CD4-positive, alpha-beta memory T cell (primary cell): Measurements from ENCODE around the gene PLCH2. TPM values are rescaled to one million over a fixed set of nuclear protein-coding genes. Genes with fewer than 3 reads are reported as not detected.

Source experiments
- CTCF ChIA-PET: fragments of 350-600 bp; sonication (Branson Sonifier 250); formaldehyde crosslinking; loops from one replicate; lab custom pipeline; 2021; ENCODE audit warnings: inconsistent platforms; ENCODE audit not compliant: partially characterized antibody; lab: Charles Lee
- POLR2A ChIA-PET: fragments of 350-600 bp; sonication (Branson Sonifier 250); formaldehyde crosslinking; loops from one replicate; lab custom pipeline; 2021; ENCODE audit not compliant: partially characterized antibody; lab: Charles Lee
- DNase-seq, 5 donors: peaks; one replicate each; pipeline versions ENCODE4 v3.0.0 to v3.0.0-alpha.2; 2020 to 2022; ENCODE audit warnings: mixed read lengths in 1 of 5
- H3K27ac ChIP-seq: one replicate; pipeline ENCODE4 v1.7.0; 2013; ENCODE audit warnings: low read depth, low read length
- H3K27me3 ChIP-seq: 2 replicates; pipeline ENCODE4 v1.7.0; 2013; ENCODE audit warnings: mild to moderate bottlenecking, low read length, moderate library complexity; ENCODE audit not compliant: insufficient read depth
- H3K36me3 ChIP-seq: 2 replicates; pipeline ENCODE4 v1.7.0; 2013; ENCODE audit warnings: mild to moderate bottlenecking, low read length, moderate library complexity; ENCODE audit not compliant: insufficient read depth
- H3K4me1 ChIP-seq: 2 replicates; pipeline ENCODE4 v1.7.0; 2013; ENCODE audit warnings: mild to moderate bottlenecking, low read length, moderate library complexity; ENCODE audit not compliant: insufficient read depth
- H3K4me3 ChIP-seq, 2 donors: one replicate each; pipeline ENCODE4 v1.7.0; 2013; ENCODE audit warnings: low read length in 2 of 2, mild to moderate bottlenecking in 1 of 2
- H3K9me3 ChIP-seq, 2 donors: one replicate each; pipeline ENCODE4 v1.7.0; 2013; ENCODE audit warnings: low read length in 2 of 2, control low read depth in 1 of 2; ENCODE audit not compliant: control insufficient read depth in 1 of 2
- H3K27ac Mint-ChIP-seq, 7 donors: one replicate each; pipeline ENCODE4 v1.8.0; 2020 to 2021; ENCODE audit warnings: mixed read lengths in 7 of 7, mild to moderate bottlenecking in 6 of 7, inconsistent platforms in 3 of 7, moderate library complexity in 3 of 7
- H3K27me3 Mint-ChIP-seq, 2 donors: one replicate each; pipeline ENCODE4 v1.8.0; 2020 to 2021; ENCODE audit warnings: mixed read lengths in 2 of 2
- H3K36me3 Mint-ChIP-seq, 2 donors: one replicate each; pipeline ENCODE4 v1.8.0; 2020 to 2021; ENCODE audit warnings: mixed read lengths in 2 of 2, inconsistent platforms in 1 of 2, mild to moderate bottlenecking in 1 of 2
- H3K4me1 Mint-ChIP-seq, 4 donors: one replicate each; pipeline ENCODE4 v1.8.0; 2020 to 2021; ENCODE audit warnings: mixed read lengths in 4 of 4, mild to moderate bottlenecking in 1 of 4
- H3K4me3 Mint-ChIP-seq, 8 donors: one replicate each; pipeline ENCODE4 v1.8.0; 2020 to 2021; ENCODE audit warnings: mixed read lengths in 8 of 8, mild to moderate bottlenecking in 7 of 8, moderate library complexity in 6 of 8, inconsistent platforms in 3 of 8
- H3K9me3 Mint-ChIP-seq, 8 donors: one replicate each; pipeline ENCODE4 v1.8.0; 2020 to 2021; ENCODE audit warnings: mixed read lengths in 8 of 8, mild to moderate bottlenecking in 5 of 8, inconsistent platforms in 3 of 8, moderate library complexity in 1 of 8
- intact Hi-C: fragments of 100-400 bp; cut with micrococcal nuclease; formaldehyde crosslinking; loops from one replicate; pipeline ENCODE4 v1.15.1; 2023
- polyA plus RNA-seq, 2 donors: library from polyadenylated mRNA; unstranded; fragments of 300-500 nt; fragmentation: Illumina TruSeq; gene quantifications; one replicate each; pipeline ENCODE4 v1.2.3, GENCODE V29; 2021
- total RNA-seq, 2 experiments: library from RNA; stranded (reverse); gene quantifications; one replicate each; pipeline ENCODE4 v1.2.3, GENCODE V29; 2021

PLCH2 gene
- total and polyA plus RNA-seq, 4 experiments from 2014 or later: 2.0 to 31.6 (median 26.6) TPM; not detected in 1

DNA sequence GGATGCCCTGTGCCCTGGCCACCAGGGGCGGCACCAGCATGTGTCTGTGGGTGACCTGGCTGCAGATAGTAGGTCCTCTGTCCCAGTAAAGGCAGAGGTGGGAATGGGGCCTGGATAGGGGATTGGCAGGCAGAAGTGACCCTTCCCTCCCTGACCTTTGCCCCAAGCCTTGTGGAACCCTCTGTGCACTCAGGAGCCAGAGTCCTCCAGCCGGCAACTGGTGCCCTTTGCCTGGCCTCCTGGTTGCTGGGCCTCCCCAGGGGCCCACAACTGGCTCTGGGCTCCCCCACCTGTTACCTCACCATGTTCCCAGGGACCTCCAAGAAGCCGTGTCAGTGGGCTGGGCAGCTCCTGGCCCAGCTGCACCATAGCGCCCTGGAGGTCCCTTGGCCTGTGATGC, 10.0 kb downstream of the PLCH2 start:
- CTCF ChIA-PET: no interaction called here
- peaks cover 17 to 20% of the 10 kb centered on the region in 2 donors for H3K36me3 Mint-ChIP-seq
- intact Hi-C loops: no loop called here
- no peaks in the 10 kb centered on the region for H3K36me3 ChIP-seq
- no peaks in the 10 kb centered on the region for H3K27me3 ChIP-seq
- POLR2A ChIA-PET: no interaction called here
- peaks cover 2 to 13% (median 9%) of the 10 kb centered on the region in 8 donors for H3K9me3 Mint-ChIP-seq
- peaks cover 2 to 5% (median 4%) of the 10 kb centered on the region in 4 donors for H3K4me1 Mint-ChIP-seq
- H3K27me3 Mint-ChIP-seq: no peaks in the 10 kb centered on the region
- H3K4me3 ChIP-seq: no peak overlapping the region
- H3K9me3 ChIP-seq: no peaks in the 10 kb centered on the region
- no peak for DNase-seq
- no peak overlapping the region for H3K4me3 Mint-ChIP-seq
- no peaks in the 10 kb centered on the region for H3K4me1 ChIP-seq
- H3K27ac ChIP-seq: no peak overlapping the region
- no peak overlapping the region for H3K27ac Mint-ChIP-seq

DNA sequence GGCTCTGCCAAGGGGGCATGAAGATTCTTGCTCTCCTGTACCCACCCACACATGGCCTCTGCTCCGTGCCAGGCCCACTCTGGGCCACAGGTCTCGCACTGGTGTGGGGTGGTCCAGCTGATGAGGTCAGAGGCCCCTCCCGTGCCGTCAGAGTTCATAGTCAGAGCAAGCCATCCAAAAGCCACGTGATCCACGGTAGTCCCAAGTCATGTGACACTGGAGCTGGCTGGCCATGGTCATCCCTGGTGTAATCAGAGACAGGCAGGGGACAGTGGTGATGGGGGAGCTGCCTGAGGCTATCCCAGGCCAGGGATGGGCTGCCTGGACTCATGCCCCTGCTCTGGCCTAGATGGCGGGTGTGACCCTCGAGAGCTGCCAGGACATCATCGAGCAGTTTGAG, 10.5 kb downstream of the PLCH2 start:
- DNase-seq: no peak
- Histone ChIP-seq H3K4me1 (no peaks in the 10 kb centered on the region), H3K4me3 (no peak overlapping the region), H3K9me3 (no peaks in the 10 kb centered on the region), H3K27me3 (no peaks in the 10 kb centered on the region), H3K36me3 (no peaks in the 10 kb centered on the region), H3K27ac (no peak overlapping the region)
- no peak overlapping the region for H3K4me3 Mint-ChIP-seq
- no peaks in the 10 kb centered on the region for H3K27me3 Mint-ChIP-seq
- H3K4me1 Mint-ChIP-seq: peaks cover 2 to 7% (median 5%) of the 10 kb centered on the region in 4 donors
- no peak overlapping the region for H3K27ac Mint-ChIP-seq
- ChIA-PET POLR2A (no interaction called here), CTCF (no interaction called here)
- intact Hi-C loops: no loop called here
- peaks cover 17 to 24% of the 10 kb centered on the region in 2 donors for H3K36me3 Mint-ChIP-seq
- H3K9me3 Mint-ChIP-seq: peaks cover 2 to 13% (median 9%) of the 10 kb centered on the region in 8 donors

DNA sequence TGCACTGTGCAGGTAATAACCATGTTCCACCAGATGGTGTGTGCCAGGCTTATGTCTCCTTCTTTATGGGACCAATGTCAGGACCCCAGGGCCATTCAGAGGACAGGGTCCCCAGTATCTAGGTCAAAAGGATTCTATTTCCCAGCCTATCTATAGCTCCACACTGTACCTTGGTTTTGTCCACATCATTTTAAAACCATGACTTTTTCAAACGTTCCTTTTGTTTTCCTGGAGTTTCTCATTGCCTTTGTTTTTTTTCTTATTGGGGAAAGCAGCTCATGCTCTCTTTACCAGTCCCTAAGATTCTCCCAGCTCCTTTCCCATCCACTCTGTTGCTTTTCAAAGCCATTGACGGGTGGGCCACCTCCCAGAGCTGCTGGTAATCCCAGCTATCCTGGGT, 12.6 kb downstream of the PLCH2 start:
- CTCF ChIA-PET: no interaction called here
- no peak for DNase-seq
- no peaks in the 10 kb centered on the region for H3K36me3 ChIP-seq
- no peaks in the 10 kb centered on the region for H3K27me3 ChIP-seq
- peaks cover 17 to 24% of the 10 kb centered on the region in 2 donors for H3K36me3 Mint-ChIP-seq
- H3K27ac Mint-ChIP-seq: peak overlapping the region in 1 of 7 donors; percentile 63
- no peak overlapping the region for H3K4me3 ChIP-seq
- POLR2A ChIA-PET: no interaction called here
- H3K27me3 Mint-ChIP-seq: no peaks in the 10 kb centered on the region
- H3K4me1 ChIP-seq: peaks cover 2% of the 10 kb centered on the region
- peaks cover 2 to 13% (median 9%) of the 10 kb centered on the region in 8 donors for H3K9me3 Mint-ChIP-seq
- no peaks in the 10 kb centered on the region for H3K9me3 ChIP-seq
- H3K4me3 Mint-ChIP-seq: no peak overlapping the region
- H3K27ac ChIP-seq: no peak overlapping the region
- H3K4me1 Mint-ChIP-seq: peaks cover 5 to 17% (median 8%) of the 10 kb centered on the region in 4 donors
- intact Hi-C loops: no loop called here

DNA sequence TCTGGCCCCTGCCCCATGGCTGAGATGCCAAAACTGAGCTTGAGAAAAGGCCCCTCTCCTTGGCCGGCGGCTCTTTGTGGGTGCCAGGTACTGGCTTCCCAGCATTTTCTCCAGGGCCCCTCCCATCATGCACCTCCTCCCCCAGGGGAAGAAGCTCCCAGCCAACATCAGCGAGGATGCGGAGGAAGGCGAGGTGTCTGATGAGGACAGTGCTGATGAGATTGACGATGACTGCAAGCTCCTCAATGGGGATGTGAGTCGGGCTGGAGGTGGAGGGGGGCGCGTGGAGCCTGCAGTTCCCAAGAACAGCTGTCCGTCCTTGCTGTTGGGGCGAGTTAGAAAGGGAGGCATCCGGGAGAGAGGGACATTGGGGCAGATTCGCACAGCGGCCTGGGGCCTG, 13.5 kb downstream of the PLCH2 start:
- peaks cover 6 to 19% (median 11%) of the 10 kb centered on the region in 4 donors for H3K4me1 Mint-ChIP-seq
- H3K4me3 ChIP-seq: no peak overlapping the region
- no peak for DNase-seq
- H3K9me3 ChIP-seq: no peaks in the 10 kb centered on the region
- POLR2A ChIA-PET: no interaction called here
- H3K9me3 Mint-ChIP-seq: peaks cover 2 to 13% (median 9%) of the 10 kb centered on the region in 8 donors
- H3K4me3 Mint-ChIP-seq: no peak overlapping the region
- H3K27me3 Mint-ChIP-seq: no peaks in the 10 kb centered on the region
- peaks cover 10% of the 10 kb centered on the region for H3K4me1 ChIP-seq
- H3K27me3 ChIP-seq: no peaks in the 10 kb centered on the region
- CTCF ChIA-PET: no interaction called here
- intact Hi-C loops: no loop called here
- H3K27ac ChIP-seq: no peak overlapping the region
- H3K36me3 Mint-ChIP-seq: peaks cover 17 to 24% of the 10 kb centered on the region in 2 donors
- H3K27ac Mint-ChIP-seq: peak overlapping the region in 1 of 7 donors; percentile 36
- no peaks in the 10 kb centered on the region for H3K36me3 ChIP-seq

DNA sequence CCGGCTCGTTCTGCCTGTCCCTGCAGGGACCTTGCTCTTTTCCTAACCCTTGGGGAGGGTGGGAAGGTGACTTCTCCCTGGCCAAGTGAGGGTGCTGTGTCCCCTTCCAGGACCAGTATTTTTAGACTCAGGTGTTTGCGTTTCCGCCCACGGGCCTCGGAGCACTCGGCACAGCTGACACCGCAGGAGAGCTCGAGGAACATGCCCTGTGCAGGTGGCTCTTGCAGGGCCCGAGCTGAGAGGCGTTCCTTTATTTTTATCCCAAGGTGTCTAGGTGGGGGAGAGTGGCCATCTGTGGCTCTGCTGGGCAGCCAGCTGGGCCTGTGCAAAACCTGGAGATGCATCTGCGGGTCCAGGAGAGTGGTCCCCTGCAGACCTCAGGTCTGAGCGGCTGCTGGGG, 16.0 kb downstream of the PLCH2 start:
- POLR2A ChIA-PET: interaction anchor here (1.6 kb wide), 1 partner anchor 55 kb away, joined by 4 read pairs; no protein-coding TSS in a partner anchor
- Histone ChIP-seq H3K4me1 (peaks cover 18% of the 10 kb centered on the region), H3K27ac (no peak overlapping the region), H3K27me3 (no peaks in the 10 kb centered on the region), H3K4me3 (no peak overlapping the region), H3K9me3 (no peaks in the 10 kb centered on the region), H3K36me3 (no peaks in the 10 kb centered on the region)
- peaks cover 17 to 20% of the 10 kb centered on the region in 2 donors for H3K36me3 Mint-ChIP-seq
- H3K27me3 Mint-ChIP-seq: no peaks in the 10 kb centered on the region
- H3K9me3 Mint-ChIP-seq: peaks cover 2 to 13% (median 9%) of the 10 kb centered on the region in 8 donors
- H3K4me1 Mint-ChIP-seq: peaks cover 9 to 31% (median 19%) of the 10 kb centered on the region in 4 donors
- CTCF ChIA-PET: no interaction called here
- intact Hi-C loops: no loop called here
- H3K4me3 Mint-ChIP-seq: no peak overlapping the region
- no peak overlapping the region for H3K27ac Mint-ChIP-seq
- no peak for DNase-seq

DNA sequence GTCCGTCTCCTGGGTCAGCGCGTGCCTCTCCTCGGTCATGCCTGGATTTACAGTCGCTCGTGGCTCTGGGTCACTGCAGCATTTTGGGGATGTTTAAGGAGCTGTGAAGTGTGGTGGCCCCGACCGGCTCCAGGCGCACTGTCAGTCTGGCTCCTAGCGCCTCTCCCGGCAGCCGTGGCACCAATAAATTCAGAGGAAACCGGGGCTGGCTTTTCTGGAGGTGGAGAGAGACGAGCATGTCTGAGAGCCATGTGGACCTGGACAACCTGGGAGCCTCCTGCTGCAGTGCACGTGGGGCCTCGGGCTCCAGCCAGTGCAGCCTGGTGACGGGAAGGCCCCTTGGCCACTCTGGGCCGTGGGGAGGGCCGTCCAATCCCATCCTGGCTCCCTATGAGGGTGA, 17.1 kb downstream of the PLCH2 start:
- H3K4me3 ChIP-seq: no peak overlapping the region
- Mint-ChIP-seq H3K27ac (no peak overlapping the region), H3K9me3 (peaks cover 0 to 9% (median 8%) of the 10 kb centered on the region in 8 donors), H3K4me3 (no peak overlapping the region), H3K36me3 (peaks cover 9 to 13% of the 10 kb centered on the region in 2 donors), H3K27me3 (no peaks in the 10 kb centered on the region), H3K4me1 (peaks cover 9 to 31% (median 21%) of the 10 kb centered on the region in 4 donors)
- no peaks in the 10 kb centered on the region for H3K36me3 ChIP-seq
- H3K9me3 ChIP-seq: no peaks in the 10 kb centered on the region
- ChIA-PET CTCF (no interaction called here), POLR2A (interaction anchor here (1.1 kb wide), 1 partner anchor 54 kb away, joined by 3 read pairs; no protein-coding TSS in a partner anchor)
- no peaks in the 10 kb centered on the region for H3K27me3 ChIP-seq
- intact Hi-C loops: no loop called here
- no peak overlapping the region for H3K27ac ChIP-seq
- H3K4me1 ChIP-seq: peaks cover 18% of the 10 kb centered on the region
- DNase-seq: no peak

DNA sequence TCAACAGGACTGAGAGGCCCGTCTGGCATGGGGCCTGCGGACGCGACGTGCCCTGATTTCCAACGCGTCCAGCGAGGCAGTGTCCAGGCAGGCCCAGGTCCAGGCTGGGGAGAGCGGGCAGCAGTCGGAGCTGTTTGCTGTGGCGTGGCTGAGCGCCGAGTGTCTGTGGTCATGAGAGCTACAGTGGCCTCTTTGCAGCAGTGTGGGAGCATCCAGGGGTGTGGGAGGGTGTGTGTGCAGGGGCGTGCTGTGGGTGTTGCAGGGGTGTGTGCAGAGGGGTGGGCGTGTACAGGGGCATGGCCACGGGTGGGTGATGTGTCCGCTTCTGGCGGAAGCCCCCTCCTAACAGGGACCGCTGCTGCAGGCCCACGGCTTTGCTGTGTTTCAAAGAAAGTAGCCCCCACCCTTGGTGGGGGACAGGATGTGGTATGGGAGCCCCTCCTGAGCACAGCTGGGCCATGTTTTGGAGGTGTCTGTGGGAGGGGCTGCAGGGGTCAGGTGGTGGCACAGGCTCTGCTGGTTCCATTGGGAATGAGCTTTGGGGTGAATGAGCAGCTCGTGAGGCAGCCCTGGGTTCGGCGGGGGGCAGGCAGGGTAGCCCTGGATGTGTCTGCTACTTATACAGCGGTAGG, 17.7 kb downstream of the PLCH2 start:
- intact Hi-C loops: no loop called here
- POLR2A ChIA-PET: interaction anchor here (1.1 to 1.2 kb wide), 2 partner anchors 31 to 54 kb away, joined by 3 read pairs; no protein-coding TSS in a partner anchor
- CTCF ChIA-PET: interaction anchor here (1.1 kb wide), 1 partner anchor 81 kb away, joined by 3 read pairs; the partner anchor contains the start of gene PEX10
- Mint-ChIP-seq H3K4me3 (no peak overlapping the region), H3K27me3 (no peaks in the 10 kb centered on the region), H3K36me3 (peaks cover 4 to 8% of the 10 kb centered on the region in 2 donors), H3K9me3 (peaks cover 0 to 4% (median 2%) of the 10 kb centered on the region in 8 donors), H3K27ac (peak overlapping the region in 4 of 7 donors; percentile 30 to 74 (median 50)), H3K4me1 (peaks cover 9 to 31% (median 21%) of the 10 kb centered on the region in 4 donors)
- no peak for DNase-seq
- Histone ChIP-seq H3K27me3 (no peaks in the 10 kb centered on the region), H3K4me3 (no peak overlapping the region), H3K36me3 (no peaks in the 10 kb centered on the region), H3K9me3 (no peaks in the 10 kb centered on the region), H3K4me1 (peaks cover 19% of the 10 kb centered on the region), H3K27ac (no peak overlapping the region)
